IPS DF 6.9 (cell line): Measurements from ENCODE around the gene ARMC7.
"Not testable (repeated sequence)": the region's sequence is repeated elsewhere in the genome, so short reads cannot be mapped to it uniquely, and the experiment has no call there.

ENCODE experiments used
- DNase-seq: peaks from one replicate; pipeline ENCODE4 v3.0.0-alpha.2; 2013; ENCODE audit warnings: low read depth, low spot score
- H3K27ac ChIP-seq: one replicate; pipeline ENCODE4 v1.5.1; 2013; ENCODE audit warnings: low read length, control low read depth
- H3K27me3 ChIP-seq: 2 replicates; pipeline ENCODE4 v1.6.1; 2013; ENCODE audit warnings: mild to moderate bottlenecking, low read length; ENCODE audit not compliant: control insufficient read depth, insufficient read depth
- H3K36me3 ChIP-seq: 2 replicates; pipeline ENCODE4 v1.6.1; 2013; ENCODE audit warnings: low read length; ENCODE audit not compliant: control insufficient read depth, insufficient read depth
- H3K4me1 ChIP-seq: 2 replicates; pipeline ENCODE4 v1.6.1; 2013; ENCODE audit warnings: low read length; ENCODE audit not compliant: control insufficient read depth, insufficient read depth
- H3K4me3 ChIP-seq: 2 replicates; pipeline ENCODE4 v1.5.1; 2013; ENCODE audit warnings: mild to moderate bottlenecking, low read length
- H3K9me3 ChIP-seq: 2 replicates; pipeline ENCODE4 v1.6.1; 2013; ENCODE audit warnings: low read length, inconsistent platforms; ENCODE audit not compliant: control insufficient read depth, insufficient read depth
- WGBS: extraction: QIAGEN DNeasy Blood & Tissue Kit; methylation state at CpG from one replicate; pipeline ENCODE4 v1.1.7; 2013; ENCODE audit warnings: mixed read lengths, missing lambda C conversion rate; ENCODE audit not compliant: insufficient read length, insufficient coverage; 5-methylcytosine and 5-hydroxymethylcytosine counted together

Gene ARMC7

DNA sequence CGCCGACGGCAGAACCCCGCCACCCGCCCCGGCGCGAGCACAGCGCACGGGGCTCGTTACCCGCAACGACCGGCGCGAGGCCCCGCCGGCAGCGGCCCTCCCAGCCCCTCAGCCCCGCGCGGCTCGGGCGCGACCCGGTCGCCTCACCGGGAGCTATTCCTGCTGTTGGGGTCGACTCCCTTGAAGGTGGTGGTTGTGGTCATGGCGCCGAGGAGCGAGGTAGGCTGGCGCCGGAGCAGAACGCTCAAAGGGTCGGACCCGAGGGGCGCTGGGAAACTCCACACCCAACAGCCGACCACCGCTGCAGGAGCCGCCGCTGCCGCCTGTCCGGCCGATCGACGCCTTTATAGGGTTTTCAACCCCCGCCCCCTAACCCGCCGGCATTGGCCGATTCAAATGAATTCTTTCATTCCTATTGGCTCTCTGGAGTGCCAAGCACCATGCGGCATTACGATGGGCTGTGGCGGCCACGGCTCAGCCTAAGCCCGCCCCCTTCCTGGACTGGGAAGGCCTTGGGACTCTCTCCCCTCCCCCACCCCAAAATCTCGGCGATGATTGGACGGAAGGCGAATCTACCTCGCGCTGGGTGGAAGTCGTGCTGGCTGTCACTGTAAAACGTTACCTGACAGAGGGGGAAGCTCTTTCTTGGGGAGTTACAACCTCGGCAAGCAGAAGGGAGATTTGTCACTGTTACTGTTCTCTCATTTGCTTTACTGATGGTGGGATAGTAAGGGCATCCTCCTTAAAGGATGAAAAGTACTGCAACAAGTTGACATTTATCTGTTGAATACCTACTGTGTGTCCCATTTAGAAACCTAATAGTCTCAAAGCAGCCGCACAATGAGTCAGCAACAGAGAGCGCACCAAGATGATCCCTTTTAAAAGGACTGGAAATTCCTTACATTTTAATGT lies 44.7 kb downstream of the ARMC7 start, which contains the start of gene JPT1:
Gene JPT1 (minus strand): TSS at position 318 of the 912 bp plus-strand sequence. CDS start 115 bp downstream, at position 203.
- Histone ChIP-seq H3K4me1 (no peaks in the 10 kb centered on the region; the same call in 1 of the 2 replicates), H3K27me3 (no peaks in the 10 kb centered on the region), H3K27ac (no peak within 1 kb of the TSS), H3K4me3 (peak within 1 kb of the TSS; percentile 82), H3K36me3 (no peaks in the 10 kb centered on the region), H3K9me3 (no peaks in the 10 kb centered on the region)
- WGBS, result no CpG with 5 or more reads among the region's 67 CpGs
- peak; percentile 96 for DNase-seq

DNA sequence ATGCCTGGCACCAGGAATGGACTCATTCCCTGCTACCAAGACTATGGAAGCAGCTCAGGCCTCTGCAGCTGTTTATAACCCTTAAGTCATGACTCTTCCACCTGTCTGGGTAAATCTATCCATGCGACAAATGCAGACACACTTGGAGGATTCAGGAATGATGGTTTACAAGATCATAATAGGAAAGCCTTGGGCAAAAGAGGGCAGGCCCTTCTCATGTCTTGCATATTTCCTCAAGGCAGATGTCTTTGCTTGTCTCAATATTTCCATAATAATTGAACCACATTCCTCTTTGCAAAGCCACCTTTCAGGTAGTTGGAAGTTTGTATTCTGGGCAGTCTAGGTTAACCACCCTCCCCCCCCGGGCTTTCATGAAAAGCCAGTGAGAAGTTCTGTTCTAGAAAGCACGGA lies 45.4 kb downstream of the ARMC7 start:
- no peak for DNase-seq
- H3K4me1 ChIP-seq, result no peaks in the 10 kb centered on the region; the same call in 1 of the 2 replicates
- H3K4me3 ChIP-seq, result no peak overlapping the region
- no peaks in the 10 kb centered on the region for H3K36me3 ChIP-seq
- no peaks in the 10 kb centered on the region for H3K9me3 ChIP-seq
- no peaks in the 10 kb centered on the region for H3K27me3 ChIP-seq
- H3K27ac ChIP-seq, result no peak overlapping the region
- no CpG with 5 or more reads among the region's 3 CpGs for WGBS

DNA sequence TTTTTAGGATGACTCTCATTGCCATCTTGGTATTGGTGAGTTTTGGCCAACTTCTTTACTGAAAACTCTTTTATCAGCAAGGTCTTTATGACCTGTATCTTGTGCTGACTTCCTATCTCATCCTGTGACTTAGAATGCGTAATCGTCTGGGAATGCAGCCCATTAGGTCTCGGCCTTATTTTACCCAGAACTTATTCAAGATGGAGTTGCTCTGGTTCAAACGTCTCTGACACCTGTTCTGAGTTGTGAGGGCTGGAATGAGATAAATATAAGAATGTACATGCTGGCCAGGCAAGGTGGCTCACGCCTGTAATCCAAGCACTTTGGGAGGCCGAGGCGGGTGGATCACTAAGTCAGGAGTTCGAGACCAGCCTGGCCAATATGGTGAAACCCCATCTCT lies 48.7 kb downstream of the ARMC7 start:
- not testable (repeated sequence) for H3K9me3 ChIP-seq, H3K27ac ChIP-seq, H3K27me3 ChIP-seq, DNase-seq, H3K4me3 ChIP-seq, H3K36me3 ChIP-seq, H3K4me1 ChIP-seq
- WGBS, result no CpG with 5 or more reads among the region's 8 CpGs

DNA sequence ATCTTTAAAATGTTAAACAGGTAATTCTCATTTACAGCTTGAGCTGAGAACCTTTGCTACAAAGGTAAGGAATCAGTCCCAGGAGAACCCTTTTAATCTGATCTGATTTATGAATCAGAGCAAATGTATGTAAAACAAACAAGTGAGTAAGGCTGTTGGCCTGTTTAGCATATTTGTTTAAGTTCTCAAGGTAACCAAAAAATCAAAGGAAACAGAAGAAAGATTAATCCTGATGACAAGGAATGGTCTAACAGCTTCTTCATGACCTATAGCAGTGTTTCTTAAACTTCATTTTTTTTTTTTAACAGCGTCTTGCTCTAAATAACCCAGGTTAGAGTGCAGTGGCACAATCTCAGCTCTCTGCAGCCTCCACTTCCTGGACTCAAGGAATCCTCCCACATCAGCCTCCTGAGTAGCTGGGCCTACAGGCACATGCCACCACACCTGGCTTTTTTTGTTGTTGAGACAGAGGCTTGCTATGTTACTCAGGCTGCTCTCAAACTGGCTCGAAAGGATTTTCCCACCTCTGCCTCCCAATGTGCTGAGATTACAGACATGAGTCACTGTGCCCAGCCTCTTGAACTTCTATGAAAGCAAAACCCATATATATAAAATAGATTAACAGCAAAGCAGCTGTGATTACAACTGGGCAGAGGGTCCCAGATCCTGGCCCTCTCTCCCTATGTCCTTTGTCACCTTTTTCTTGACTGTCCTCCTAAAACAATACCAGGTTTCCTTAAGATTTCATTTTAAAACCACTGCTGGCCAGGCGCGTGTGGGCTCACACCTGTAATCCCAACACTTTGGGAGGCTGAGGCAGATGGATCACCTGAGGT lies 49.6 kb downstream of the ARMC7 start:
- Histone ChIP-seq H3K4me1 (no peaks in the 10 kb centered on the region; the same call in 1 of the 2 replicates), H3K36me3 (no peaks in the 10 kb centered on the region), H3K27ac (no peak overlapping the region), H3K27me3 (no peaks in the 10 kb centered on the region), H3K9me3 (no peaks in the 10 kb centered on the region), H3K4me3 (no peak overlapping the region)
- whole genome bisulfite sequencing, result no CpG with 5 or more reads among the region's 4 CpGs
- no peak for DNase-seq

GRCh38 chr17:75160211-75160610 lies 50.4 kb downstream of the ARMC7 start:
- Histone ChIP-seq H3K27ac (no peak overlapping the region), H3K36me3 (no peaks in the 10 kb centered on the region), H3K27me3 (no peaks in the 10 kb centered on the region), H3K9me3 (no peaks in the 10 kb centered on the region), H3K4me3 (no peak overlapping the region), H3K4me1 (no peaks in the 10 kb centered on the region; the same call in 1 of the 2 replicates)
- no CpG with 5 or more reads among the region's 5 CpGs for WGBS
- DNase-seq, result no peak

DNA sequence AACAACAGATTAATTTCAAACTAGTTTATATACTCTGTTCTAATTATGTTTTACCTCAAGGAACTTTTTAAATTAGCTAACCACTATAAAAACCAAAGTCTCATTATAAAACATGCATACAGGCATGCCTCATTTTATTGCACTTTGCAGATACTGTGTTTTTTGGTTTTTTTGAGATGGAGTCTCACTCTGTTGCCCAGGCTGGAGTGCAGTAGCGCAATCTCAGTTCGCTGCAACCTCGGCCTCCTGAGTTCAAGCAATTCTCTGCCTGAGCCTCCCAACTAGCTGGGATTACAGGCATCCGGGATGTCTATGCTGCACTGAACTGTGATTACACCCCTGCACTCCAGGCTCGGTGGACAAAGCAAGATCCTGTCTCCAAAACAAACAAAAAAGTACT lies 53.3 kb downstream of the ARMC7 start:
- WGBS, result no CpG with 5 or more reads among the region's 5 CpGs
- peaks cover 10% of the 10 kb centered on the region for H3K36me3 ChIP-seq

GRCh38 chr17:75164606-75165005 lies 54.8 kb downstream of the ARMC7 start:
- DNase-seq, H3K4me3 ChIP-seq, H3K27me3 ChIP-seq, H3K9me3 ChIP-seq, H3K27ac ChIP-seq, H3K36me3 ChIP-seq, H3K4me1 ChIP-seq: not testable (repeated sequence)
- no CpG with 5 or more reads among the region's 15 CpGs for WGBS

More for the DNA sequence above, 53.3 kb downstream of the ARMC7 start:
- no peak overlapping the region for H3K4me3 ChIP-seq
- H3K9me3 ChIP-seq, result no peaks in the 10 kb centered on the region
- no peak overlapping the region for H3K27ac ChIP-seq
- no peaks in the 10 kb centered on the region for H3K4me1 ChIP-seq
- H3K27me3 ChIP-seq, result no peaks in the 10 kb centered on the region
- no peak for DNase-seq

GRCh38 chr17:75168998-75169397 lies 59.2 kb downstream of the ARMC7 start:
- no peaks in the 10 kb centered on the region for H3K4me1 ChIP-seq
- H3K4me3 ChIP-seq, result no peak overlapping the region
- H3K9me3 ChIP-seq, result no peaks in the 10 kb centered on the region
- WGBS, result no CpG with 5 or more reads among the region's 4 CpGs
- peaks cover 20% of the 10 kb centered on the region for H3K36me3 ChIP-seq
- H3K27ac ChIP-seq, result no peak overlapping the region
- no peaks in the 10 kb centered on the region for H3K27me3 ChIP-seq
- DNase-seq, result no peak

GRCh38 chr17:75173526-75173925 lies 63.8 kb downstream of the ARMC7 start:
- H3K4me3 ChIP-seq, result no peak overlapping the region
- H3K27ac ChIP-seq, result no peak overlapping the region
- DNase-seq, result no peak
- peaks cover 21% of the 10 kb centered on the region for H3K36me3 ChIP-seq
- no peaks in the 10 kb centered on the region for H3K9me3 ChIP-seq
- H3K27me3 ChIP-seq, result no peaks in the 10 kb centered on the region
- WGBS, result no CpG with 5 or more reads among the region's 4 CpGs
- H3K4me1 ChIP-seq, result no peaks in the 10 kb centered on the region

DNA sequence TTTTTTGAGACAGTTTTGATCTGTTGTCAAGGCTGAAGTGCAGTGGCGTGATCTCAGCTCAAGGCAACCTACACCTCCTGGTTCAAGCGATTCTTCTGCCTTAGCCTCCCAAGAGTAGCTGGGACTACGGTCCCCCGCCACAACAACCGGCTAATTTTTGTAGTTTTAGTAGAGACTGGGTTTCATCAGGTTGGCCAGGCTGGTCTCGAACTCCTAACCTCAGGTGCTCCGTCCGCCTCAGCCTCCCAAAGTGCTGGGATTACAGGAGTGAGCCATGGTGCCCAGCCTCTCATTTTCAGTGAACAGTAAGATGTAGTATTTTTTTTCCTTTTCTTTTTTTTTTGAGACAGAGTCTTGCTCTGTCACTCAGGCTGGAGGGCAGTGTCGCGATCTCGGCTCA lies 65.2 kb downstream of the ARMC7 start:
- no peaks in the 10 kb centered on the region for H3K9me3 ChIP-seq
- H3K36me3 ChIP-seq, result peaks cover 29% of the 10 kb centered on the region
- no peaks in the 10 kb centered on the region for H3K27me3 ChIP-seq
- H3K4me1 ChIP-seq, result no peaks in the 10 kb centered on the region
- DNase-seq, result no peak
- no peak overlapping the region for H3K27ac ChIP-seq
- no peak overlapping the region for H3K4me3 ChIP-seq
- WGBS, result no CpG with 5 or more reads among the region's 11 CpGs
